ENCODE results near the gene CBLN3. TPM values are rescaled to one million over a fixed set of nuclear protein-coding genes. Genes with fewer than 3 reads are reported as not detected.

The CBLN3 gene
- total RNA-seq, 2 experiments from 2014 or later: 2.9 TPM

DNA sequence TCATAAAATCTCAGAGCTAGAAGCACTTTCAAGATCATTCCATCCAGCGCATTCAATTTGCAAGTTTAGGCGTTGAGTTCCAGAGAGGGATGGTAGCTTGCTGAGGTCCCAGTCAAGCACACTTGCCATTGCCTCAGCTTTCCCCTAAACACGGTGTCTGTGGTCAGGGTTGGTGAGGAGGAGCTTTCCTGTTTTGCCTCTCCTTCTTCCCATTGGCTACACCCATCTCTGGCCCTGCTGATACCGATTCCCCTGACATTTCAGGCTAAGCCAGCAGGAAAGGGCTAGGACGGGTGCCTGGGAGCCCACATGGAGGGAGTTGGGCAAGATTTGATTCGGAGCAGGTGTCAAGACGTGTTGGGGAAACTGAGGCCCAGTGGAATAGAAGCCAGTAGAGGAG lies 52.3 kb downstream of the CBLN3 start:
- no peaks in the 10 kb centered on the region for H3K4me1 Mint-ChIP-seq (ENCODE audit: low read depth)
- H3K9me3 Mint-ChIP-seq: no peaks in the 10 kb centered on the region
- ATAC-seq (no peak), DNase-seq (no peak)
- H3K27ac Mint-ChIP-seq: no peak overlapping the region
- no peak overlapping the region for H3K4me3 Mint-ChIP-seq
- H3K27me3 Mint-ChIP-seq: no peaks in the 10 kb centered on the region
- TF ChIP-seq, protein P1, sequence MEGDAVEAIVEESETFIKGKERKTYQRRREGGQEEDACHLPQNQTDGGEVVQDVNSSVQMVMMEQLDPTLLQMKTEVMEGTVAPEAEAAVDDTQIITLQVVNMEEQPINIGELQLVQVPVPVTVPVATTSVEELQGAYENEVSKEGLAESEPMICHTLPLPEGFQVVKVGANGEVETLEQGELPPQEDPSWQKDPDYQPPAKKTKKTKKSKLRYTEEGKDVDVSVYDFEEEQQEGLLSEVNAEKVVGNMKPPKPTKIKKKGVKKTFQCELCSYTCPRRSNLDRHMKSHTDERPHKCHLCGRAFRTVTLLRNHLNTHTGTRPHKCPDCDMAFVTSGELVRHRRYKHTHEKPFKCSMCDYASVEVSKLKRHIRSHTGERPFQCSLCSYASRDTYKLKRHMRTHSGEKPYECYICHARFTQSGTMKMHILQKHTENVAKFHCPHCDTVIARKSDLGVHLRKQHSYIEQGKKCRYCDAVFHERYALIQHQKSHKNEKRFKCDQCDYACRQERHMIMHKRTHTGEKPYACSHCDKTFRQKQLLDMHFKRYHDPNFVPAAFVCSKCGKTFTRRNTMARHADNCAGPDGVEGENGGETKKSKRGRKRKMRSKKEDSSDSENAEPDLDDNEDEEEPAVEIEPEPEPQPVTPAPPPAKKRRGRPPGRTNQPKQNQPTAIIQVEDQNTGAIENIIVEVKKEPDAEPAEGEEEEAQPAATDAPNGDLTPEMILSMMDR (IDR thresholded peaks at IDR 0.05): no peak
- intact Hi-C loops (cut with micrococcal nuclease): no loop called here
- no peaks in the 10 kb centered on the region for H3K36me3 Mint-ChIP-seq (ENCODE audit: low read depth)
- POLR2A ChIA-PET: no interaction called here
- CTCF ChIA-PET: interaction anchor here (1.1 to 2.9 kb wide), 4 partner anchors 15 to 55 kb away, joined by 3 to 10 read pairs (median 6); no protein-coding TSS in a partner anchor

Other genes starting within 250 kb of the CBLN3 start
- 100 to 1,000 TPM in 1 of 2 experiments, 10 to 100 TPM in 1; 98.4 to 102 TPM for gene IPO4, start 240.9 kb downstream of the CBLN3 start, total RNA-seq
- gene TM9SF1, start 234.2 kb downstream of the CBLN3 start, total RNA-seq: 10 to 100 TPM; 16.3 to 18.0 TPM
- under 1 TPM in 1 of 2 experiments, not detected in 1; 0.18 TPM for gene TSSK4, start 224.0 kb downstream of the CBLN3 start, total RNA-seq
- gene CHMP4A, start 216.2 kb downstream of the CBLN3 start, total RNA-seq: 10 to 100 TPM; 55.6 to 61.8 TPM
- gene MDP1, start 213.6 kb downstream of the CBLN3 start, total RNA-seq: 10 to 100 TPM; 11.2 to 11.3 TPM
- 100 to 1,000 TPM; 167 to 172 TPM for gene NEDD8, start 197.3 kb downstream of the CBLN3 start, total RNA-seq
- 10 to 100 TPM; 45.6 to 49.3 TPM for gene GMPR2, start 196.7 kb downstream of the CBLN3 start, total RNA-seq
- 10 to 100 TPM; 77.4 to 84.9 TPM for gene TINF2, start 187.0 kb downstream of the CBLN3 start, total RNA-seq
- gene TGM1, start 166.5 kb downstream of the CBLN3 start, total RNA-seq: 1 to 10 TPM; 3.0 to 3.1 TPM
- 10 to 100 TPM; 37.6 to 42.7 TPM for gene RABGGTA, start 158.1 kb downstream of the CBLN3 start, total RNA-seq
- gene DHRS1, start 129.9 kb downstream of the CBLN3 start, total RNA-seq: 10 to 100 TPM; 11.9 to 13.6 TPM
- gene NOP9, start 129.8 kb downstream of the CBLN3 start, total RNA-seq: 10 to 100 TPM; 33.5 to 33.6 TPM
- 10 to 100 TPM; 12.1 to 13.6 TPM for gene CIDEB, start 121.7 kb downstream of the CBLN3 start, total RNA-seq
- 10 to 100 TPM in 1 of 2 experiments, 1 to 10 TPM in 1; 9.6 to 12.0 TPM for gene LTB4R2, start 119.5 kb downstream of the CBLN3 start, total RNA-seq
- 10 to 100 TPM; 11.6 to 11.7 TPM for gene LTB4R, start 118.2 kb downstream of the CBLN3 start, total RNA-seq
- gene ADCY4, start 94.6 kb downstream of the CBLN3 start, total RNA-seq: 1 to 10 TPM; 1.3 to 1.5 TPM
- gene RIPK3, start 89.7 kb downstream of the CBLN3 start, total RNA-seq: 1 to 10 TPM; 5.9 to 6.5 TPM
- 1 to 10 TPM; 1.3 to 2.0 TPM for gene NFATC4, start 61.5 kb downstream of the CBLN3 start, total RNA-seq
- gene NYNRIN, start 30.7 kb downstream of the CBLN3 start, total RNA-seq: under 1 TPM; 0.05 to 0.27 TPM
- gene KHNYN, start 286 bp upstream of the CBLN3 start, total RNA-seq: 10 to 100 TPM; 47.5 to 51.7 TPM
- 10 to 100 TPM; 43.6 to 55.5 TPM for gene SDR39U1, start 13.1 kb upstream of the CBLN3 start, total RNA-seq
- under 1 TPM in 1 of 2 experiments, not detected in 1; 0.34 TPM for gene CMA1, start 78.6 kb upstream of the CBLN3 start, total RNA-seq
- not detected for gene CTSG, start 146.6 kb upstream of the CBLN3 start, total RNA-seq
- gene GZMH, start 180.0 kb upstream of the CBLN3 start, total RNA-seq: 10 to 100 TPM; 55.0 to 61.3 TPM
- 1,000 to 10,000 TPM; 1,751 to 1,779 TPM for gene GZMB, start 204.5 kb upstream of the CBLN3 start, total RNA-seq